K562 (cell line): ENCODE results near the gene PDZD8.

ENCODE experiments used
- CUX1 ChIP-seq: fragments of 200-800 bp; sonication (Bioruptor generic); IDR thresholded peaks from 2 replicates; pipeline ENCODE4 v1.6.1; 2016; ENCODE audit warnings: missing genetic modification characterization, missing compliant biosample characterization
- EZH2 ChIP-seq: IDR thresholded peaks from 2 replicates; pipeline ENCODE4 v1.6.1; 2012; ENCODE audit warnings: low read depth, mild to moderate bottlenecking, inconsistent platforms, low read length, borderline replicate concordance
- HCFC1 ChIP-seq: IDR thresholded peaks from 2 replicates; pipeline ENCODE4 v1.6.1; 2012; ENCODE audit warnings: low read depth, low read length, improper control_type of control experiment
- NFIC ChIP-seq: fragments of 450-650 bp; IDR thresholded peaks from 2 replicates; pipeline ENCODE4 v1.6.1; 2017; ENCODE audit warnings: mild to moderate bottlenecking, inconsistent platforms
- POLR2A ChIP-seq: fragments of 450-650 bp; conservative IDR thresholded peaks from 2 replicates; pipeline ENCODE4 v1.6.1; 2016
- ZBTB26 ChIP-seq: fragments of 450-650 bp; formaldehyde crosslinking; IDR thresholded peaks from 2 replicates; pipeline ENCODE4 v1.4.0; 2022; ENCODE audit warnings: missing genetic modification characterization
- ZNF239 ChIP-seq: fragments of 250-450 bp; sonication (Bioruptor Pico); IDR thresholded peaks from 2 replicates; pipeline ENCODE4 v1.4.0; 2020; ENCODE audit warnings: mild to moderate bottlenecking
- TF ChIP-seq, protein P1 (sequence below), 2 experiments: fragments of 450-650 bp; IDR thresholded peaks; 2 replicates each; pipeline ENCODE4 v1.6.1; 2018; ENCODE audit warnings: mild to moderate bottlenecking in 2 of 2, low read depth in 1 of 2; ENCODE audit not compliant: partially characterized antibody in 2 of 2
- TF ChIP-seq, protein P2 (sequence below), 3 experiments: IDR thresholded peaks in 2 of 3; conservative IDR thresholded peaks in 1 of 3; 2 replicates each; pipeline ENCODE4 v1.5.1; 2011 to 2012; ENCODE audit warnings: low read length in 3 of 3, mild to moderate bottlenecking in 3 of 3, control low read depth in 2 of 3, improper control_type of control experiment in 1 of 3, inconsistent platforms in 1 of 3, low read depth in 1 of 3, mixed read lengths in 1 of 3, moderate library complexity in 1 of 3; ENCODE audit not compliant: insufficient read depth in 2 of 3

DNA sequence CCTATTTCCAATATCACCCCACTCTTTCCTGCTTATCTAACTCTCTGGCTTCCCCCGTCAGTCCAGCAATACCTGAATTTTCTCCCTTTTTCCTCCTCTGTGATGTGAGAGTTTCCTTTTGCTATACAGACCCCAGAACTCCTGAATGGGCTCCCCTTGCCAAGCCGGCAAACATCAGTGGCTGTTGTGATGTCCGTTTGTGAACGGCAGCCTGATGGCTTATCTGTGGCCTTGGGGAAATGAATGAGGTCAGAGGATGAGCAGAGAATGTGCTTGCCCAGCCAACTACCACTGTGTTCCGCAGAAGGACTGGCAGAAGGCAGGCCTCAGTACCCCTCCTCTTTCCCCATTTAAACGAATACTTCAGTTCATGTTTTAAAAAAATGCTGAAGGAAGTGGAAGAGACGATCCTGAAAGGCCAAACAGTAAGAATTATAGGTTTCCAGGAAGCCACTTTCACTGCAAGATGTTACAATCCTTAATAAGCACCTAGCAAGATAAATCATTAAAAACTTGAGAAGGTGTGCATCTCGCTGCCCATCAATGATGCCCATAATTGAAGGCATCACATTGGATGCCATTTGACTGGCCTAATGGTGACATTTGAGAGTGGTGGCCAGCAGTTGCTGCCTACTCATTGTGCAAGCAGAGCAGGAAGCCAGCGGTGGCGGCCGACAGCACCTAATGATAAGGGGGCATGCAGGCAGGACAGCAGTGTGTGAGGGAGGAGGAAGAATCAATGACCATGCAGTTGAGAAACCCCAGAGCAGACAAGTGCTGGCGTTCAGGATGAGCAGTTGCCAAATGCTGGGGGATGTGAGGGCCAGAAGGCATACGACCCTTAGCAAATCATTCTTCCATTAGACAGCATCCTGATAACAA, 102.8 kb downstream of the PDZD8 start:
- TF ChIP-seq ZBTB26 (CRISPR knock-in tag) (no peak), CUX1 (CRISPR knock-in tag) (no peak), ZNF239 (CRISPR knock-in tag) (peak; percentile 32), POLR2A (no peak), EZH2 (no peak), NFIC (no peak), HCFC1 (no peak)
- TF ChIP-seq, protein P1, sequence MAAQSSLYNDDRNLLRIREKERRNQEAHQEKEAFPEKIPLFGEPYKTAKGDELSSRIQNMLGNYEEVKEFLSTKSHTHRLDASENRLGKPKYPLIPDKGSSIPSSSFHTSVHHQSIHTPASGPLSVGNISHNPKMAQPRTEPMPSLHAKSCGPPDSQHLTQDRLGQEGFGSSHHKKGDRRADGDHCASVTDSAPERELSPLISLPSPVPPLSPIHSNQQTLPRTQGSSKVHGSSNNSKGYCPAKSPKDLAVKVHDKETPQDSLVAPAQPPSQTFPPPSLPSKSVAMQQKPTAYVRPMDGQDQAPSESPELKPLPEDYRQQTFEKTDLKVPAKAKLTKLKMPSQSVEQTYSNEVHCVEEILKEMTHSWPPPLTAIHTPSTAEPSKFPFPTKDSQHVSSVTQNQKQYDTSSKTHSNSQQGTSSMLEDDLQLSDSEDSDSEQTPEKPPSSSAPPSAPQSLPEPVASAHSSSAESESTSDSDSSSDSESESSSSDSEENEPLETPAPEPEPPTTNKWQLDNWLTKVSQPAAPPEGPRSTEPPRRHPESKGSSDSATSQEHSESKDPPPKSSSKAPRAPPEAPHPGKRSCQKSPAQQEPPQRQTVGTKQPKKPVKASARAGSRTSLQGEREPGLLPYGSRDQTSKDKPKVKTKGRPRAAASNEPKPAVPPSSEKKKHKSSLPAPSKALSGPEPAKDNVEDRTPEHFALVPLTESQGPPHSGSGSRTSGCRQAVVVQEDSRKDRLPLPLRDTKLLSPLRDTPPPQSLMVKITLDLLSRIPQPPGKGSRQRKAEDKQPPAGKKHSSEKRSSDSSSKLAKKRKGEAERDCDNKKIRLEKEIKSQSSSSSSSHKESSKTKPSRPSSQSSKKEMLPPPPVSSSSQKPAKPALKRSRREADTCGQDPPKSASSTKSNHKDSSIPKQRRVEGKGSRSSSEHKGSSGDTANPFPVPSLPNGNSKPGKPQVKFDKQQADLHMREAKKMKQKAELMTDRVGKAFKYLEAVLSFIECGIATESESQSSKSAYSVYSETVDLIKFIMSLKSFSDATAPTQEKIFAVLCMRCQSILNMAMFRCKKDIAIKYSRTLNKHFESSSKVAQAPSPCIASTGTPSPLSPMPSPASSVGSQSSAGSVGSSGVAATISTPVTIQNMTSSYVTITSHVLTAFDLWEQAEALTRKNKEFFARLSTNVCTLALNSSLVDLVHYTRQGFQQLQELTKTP (IDR thresholded peaks at IDR 0.05; ENCODE audit: low read depth in 1 of 2, partially characterized antibody in 2 of 2): no peak
- TF ChIP-seq, protein P2, sequence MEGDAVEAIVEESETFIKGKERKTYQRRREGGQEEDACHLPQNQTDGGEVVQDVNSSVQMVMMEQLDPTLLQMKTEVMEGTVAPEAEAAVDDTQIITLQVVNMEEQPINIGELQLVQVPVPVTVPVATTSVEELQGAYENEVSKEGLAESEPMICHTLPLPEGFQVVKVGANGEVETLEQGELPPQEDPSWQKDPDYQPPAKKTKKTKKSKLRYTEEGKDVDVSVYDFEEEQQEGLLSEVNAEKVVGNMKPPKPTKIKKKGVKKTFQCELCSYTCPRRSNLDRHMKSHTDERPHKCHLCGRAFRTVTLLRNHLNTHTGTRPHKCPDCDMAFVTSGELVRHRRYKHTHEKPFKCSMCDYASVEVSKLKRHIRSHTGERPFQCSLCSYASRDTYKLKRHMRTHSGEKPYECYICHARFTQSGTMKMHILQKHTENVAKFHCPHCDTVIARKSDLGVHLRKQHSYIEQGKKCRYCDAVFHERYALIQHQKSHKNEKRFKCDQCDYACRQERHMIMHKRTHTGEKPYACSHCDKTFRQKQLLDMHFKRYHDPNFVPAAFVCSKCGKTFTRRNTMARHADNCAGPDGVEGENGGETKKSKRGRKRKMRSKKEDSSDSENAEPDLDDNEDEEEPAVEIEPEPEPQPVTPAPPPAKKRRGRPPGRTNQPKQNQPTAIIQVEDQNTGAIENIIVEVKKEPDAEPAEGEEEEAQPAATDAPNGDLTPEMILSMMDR (IDR thresholded peaks at IDR 0.05 in 2 of 3, conservative IDR thresholded peaks at IDR 0.05 in 1 of 3; ENCODE audit: insufficient read depth in 2 of 3, low read depth in 1 of 3, low read length in 3 of 3): no peak
